PFSK-1 (cell line): ENCODE measurements around the gene TMC7.

Experiments
- FOXP2 ChIP-seq: optimal IDR thresholded peaks from 2 replicates; pipeline ENCODE3; 2011; ENCODE audit warnings: borderline replicate concordance, control low read depth, inconsistent platforms; ENCODE audit not compliant: insufficient read depth; ENCODE audit errors: extremely low read length, extremely low read depth
- POLR2AphosphoS5 ChIP-seq: IDR thresholded peaks from 2 replicates; pipeline ENCODE4 v1.6.1; 2012; ENCODE audit warnings: low read depth, mild to moderate bottlenecking, control low read depth, low read length, moderate library complexity
- SIN3A ChIP-seq: IDR thresholded peaks from 2 replicates; pipeline ENCODE4 v1.6.1; 2012; ENCODE audit warnings: mild to moderate bottlenecking, low read length, moderate library complexity, borderline replicate concordance; ENCODE audit not compliant: insufficient read depth
- TAF1 ChIP-seq: IDR thresholded peaks from 2 replicates; pipeline ENCODE4 v1.6.1; 2012; ENCODE audit warnings: low read length, control low read depth, borderline replicate concordance; ENCODE audit not compliant: insufficient read depth
- TF ChIP-seq, protein P1 (sequence below), 2 experiments: IDR thresholded peaks; 2 replicates each; pipeline versions ENCODE4 v1.6.1 to v1.8.0; 2011 to 2012; ENCODE audit warnings: low read depth in 2 of 2, low read length in 2 of 2, control low read depth in 1 of 2, inconsistent platforms in 1 of 2, mild to moderate bottlenecking in 1 of 2, moderate library complexity in 1 of 2; ENCODE audit not compliant: insufficient read depth in 1 of 2

TMC7 gene

DNA sequence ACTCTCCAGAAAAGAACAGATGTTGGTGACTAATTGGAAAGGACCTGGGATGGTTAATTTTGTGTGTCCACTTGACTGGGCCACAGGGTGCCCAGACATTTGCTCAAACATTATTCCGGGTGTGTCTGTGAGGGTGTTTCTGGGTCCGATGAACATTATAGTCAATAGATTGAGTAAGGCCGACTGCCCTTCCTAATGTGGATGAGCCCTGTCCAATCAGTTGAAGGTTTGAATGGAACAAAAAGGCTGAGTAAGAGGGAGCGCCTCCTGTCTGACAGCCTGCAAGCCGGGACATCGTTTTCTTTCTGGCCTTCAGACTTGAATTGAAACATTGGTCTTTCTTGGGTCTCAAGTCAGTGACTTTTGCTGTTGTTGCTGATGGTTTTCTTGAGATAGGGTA, 107.2 kb downstream of the TMC7 start:
- TF ChIP-seq FOXP2 (no peak), SIN3A (no peak), TAF1 (no peak), POLR2AphosphoS5 (no peak)
- TF ChIP-seq, protein P1, sequence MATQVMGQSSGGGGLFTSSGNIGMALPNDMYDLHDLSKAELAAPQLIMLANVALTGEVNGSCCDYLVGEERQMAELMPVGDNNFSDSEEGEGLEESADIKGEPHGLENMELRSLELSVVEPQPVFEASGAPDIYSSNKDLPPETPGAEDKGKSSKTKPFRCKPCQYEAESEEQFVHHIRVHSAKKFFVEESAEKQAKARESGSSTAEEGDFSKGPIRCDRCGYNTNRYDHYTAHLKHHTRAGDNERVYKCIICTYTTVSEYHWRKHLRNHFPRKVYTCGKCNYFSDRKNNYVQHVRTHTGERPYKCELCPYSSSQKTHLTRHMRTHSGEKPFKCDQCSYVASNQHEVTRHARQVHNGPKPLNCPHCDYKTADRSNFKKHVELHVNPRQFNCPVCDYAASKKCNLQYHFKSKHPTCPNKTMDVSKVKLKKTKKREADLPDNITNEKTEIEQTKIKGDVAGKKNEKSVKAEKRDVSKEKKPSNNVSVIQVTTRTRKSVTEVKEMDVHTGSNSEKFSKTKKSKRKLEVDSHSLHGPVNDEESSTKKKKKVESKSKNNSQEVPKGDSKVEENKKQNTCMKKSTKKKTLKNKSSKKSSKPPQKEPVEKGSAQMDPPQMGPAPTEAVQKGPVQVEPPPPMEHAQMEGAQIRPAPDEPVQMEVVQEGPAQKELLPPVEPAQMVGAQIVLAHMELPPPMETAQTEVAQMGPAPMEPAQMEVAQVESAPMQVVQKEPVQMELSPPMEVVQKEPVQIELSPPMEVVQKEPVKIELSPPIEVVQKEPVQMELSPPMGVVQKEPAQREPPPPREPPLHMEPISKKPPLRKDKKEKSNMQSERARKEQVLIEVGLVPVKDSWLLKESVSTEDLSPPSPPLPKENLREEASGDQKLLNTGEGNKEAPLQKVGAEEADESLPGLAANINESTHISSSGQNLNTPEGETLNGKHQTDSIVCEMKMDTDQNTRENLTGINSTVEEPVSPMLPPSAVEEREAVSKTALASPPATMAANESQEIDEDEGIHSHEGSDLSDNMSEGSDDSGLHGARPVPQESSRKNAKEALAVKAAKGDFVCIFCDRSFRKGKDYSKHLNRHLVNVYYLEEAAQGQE (IDR thresholded peaks at IDR 0.05; ENCODE audit: insufficient read depth in 1 of 2, low read depth in 2 of 2, low read length in 2 of 2), result no peak

DNA sequence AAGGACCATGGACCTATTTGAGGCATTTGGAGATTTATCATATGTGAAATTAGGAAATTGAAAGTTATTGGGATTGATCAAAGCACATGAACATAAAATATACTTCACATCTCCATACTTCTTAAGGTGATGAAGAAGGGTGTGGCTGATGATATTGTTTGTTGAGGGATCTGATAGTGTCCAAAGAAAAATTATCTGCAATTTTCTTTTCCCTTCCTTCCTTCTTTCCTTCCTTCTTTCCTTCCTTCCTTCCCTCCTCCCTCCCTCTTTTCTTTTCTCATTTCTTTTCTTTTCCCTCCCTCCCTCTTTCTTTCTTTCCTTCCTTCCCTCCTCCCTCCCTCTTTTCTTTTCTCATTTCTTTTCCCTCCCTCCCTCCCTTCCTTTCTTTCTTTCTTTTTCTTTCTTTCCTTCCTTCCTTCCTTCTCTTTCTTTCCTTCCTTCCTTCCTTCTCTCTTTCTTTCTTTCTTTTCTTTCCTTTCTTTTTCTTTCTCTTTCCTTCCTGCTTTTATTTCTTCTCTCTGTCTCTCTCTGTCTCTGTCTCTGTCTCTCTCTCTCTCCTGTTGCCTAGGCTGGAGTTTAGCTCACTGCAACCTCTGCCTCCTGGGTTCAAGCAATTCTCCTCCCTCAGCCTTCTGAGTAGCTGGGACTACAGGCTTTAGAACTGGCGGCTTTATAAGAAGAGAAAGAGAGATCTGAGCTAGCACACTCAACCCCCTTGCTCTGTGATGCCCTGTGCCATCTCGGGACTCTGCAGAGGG, 109.1 kb downstream of the TMC7 start:
- TF ChIP-seq FOXP2 (no peak), POLR2AphosphoS5 (no peak), SIN3A (no peak), TAF1 (no peak)
- TF ChIP-seq, protein P1 (IDR thresholded peaks at IDR 0.05; ENCODE audit: insufficient read depth in 1 of 2, low read depth in 2 of 2, low read length in 2 of 2), result no peak

DNA sequence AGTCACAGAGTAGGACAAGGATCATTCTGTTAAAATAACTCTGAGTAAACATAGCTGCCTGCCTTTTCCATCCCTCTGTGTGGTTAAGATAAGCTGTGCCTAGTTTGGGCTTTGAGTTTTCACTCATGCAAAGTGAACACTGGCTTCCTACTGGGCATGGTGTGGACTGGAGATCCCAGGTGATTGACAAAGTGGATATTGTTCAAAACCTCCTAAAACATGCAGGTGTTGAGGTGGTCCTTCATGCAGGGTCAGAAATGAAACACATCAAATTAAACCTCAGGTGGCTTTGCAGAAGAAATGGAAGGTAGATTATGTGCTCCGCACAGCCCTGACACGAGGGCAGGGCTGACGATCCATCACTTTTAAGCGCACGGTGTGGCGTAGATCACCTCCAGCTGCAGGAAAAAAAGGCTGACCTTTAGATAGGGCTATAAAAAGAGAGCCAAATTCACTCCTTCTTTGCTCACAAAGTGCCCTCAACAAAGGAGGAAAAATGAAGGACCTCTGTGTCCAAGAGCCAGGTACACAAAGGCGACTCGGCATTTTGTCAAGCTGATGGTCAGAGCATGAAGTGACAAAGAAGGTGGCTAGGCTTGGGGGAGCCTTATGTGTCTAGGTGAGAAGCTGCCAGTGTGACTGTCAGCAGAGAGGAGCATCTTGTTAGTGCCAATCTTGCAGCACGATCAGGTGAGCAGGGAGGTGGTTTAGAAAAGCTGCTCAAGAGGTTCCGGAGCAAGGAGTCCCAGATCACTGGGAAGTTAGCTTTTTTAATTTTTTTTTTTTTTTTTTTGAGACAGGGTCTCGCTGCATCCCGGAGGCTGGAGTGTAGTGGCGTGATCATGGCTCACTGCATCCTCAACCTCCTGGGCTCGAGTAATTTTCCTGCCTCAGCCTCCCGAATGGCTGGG, 110.2 kb downstream of the TMC7 start:
- TF ChIP-seq SIN3A (no peak), FOXP2 (no peak), TAF1 (no peak), POLR2AphosphoS5 (no peak)
- TF ChIP-seq, protein P1 (IDR thresholded peaks at IDR 0.05; ENCODE audit: insufficient read depth in 1 of 2, low read depth in 2 of 2, low read length in 2 of 2), result no peak

DNA sequence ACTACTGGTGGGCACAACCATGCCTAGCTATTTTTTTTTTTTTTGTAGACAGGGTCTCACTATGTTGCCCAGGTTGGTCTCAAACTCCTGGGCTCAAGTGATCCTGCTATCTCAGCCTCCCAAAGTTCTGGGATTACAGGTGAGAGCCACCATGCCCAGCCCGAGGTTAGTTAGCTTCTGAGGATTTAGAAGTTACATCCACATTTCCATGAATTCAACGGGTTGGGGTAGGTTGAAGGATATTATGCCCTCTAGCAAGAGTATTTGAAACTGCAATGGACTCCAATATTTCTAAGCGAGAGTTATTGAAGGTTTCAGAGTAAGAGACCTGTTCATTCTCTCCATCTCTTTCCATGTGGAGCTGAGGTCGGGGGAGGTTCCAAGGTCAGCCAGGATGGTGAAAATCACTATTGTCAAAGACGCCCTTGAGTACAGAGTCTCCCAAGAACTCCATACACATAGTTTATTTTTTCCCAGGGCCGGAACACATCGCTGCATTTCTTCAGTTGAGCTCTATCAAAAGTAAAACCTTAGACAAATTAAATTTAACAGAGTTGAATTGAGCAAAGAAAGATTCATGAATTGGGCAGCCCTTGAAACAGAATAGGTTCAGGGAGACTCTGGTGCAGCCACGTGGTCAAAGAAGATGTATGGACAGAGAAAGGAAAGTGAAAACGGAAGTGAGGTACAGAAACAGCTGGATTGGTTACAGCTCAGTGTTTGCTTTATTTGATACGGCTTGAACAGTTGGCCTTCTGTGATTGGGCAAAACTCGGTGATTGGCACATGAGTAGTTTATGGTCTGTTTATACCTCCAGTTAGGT, 111.0 kb downstream of the TMC7 start:
- TF ChIP-seq, protein P1 (IDR thresholded peaks at IDR 0.05; ENCODE audit: insufficient read depth in 1 of 2, low read depth in 2 of 2, low read length in 2 of 2), result no peak
- TF ChIP-seq POLR2AphosphoS5, result no peak
- no peak for TF ChIP-seq SIN3A
- no peak for TF ChIP-seq TAF1
- TF ChIP-seq FOXP2, result no peak
